ENCODE measurements around the gene MRPS2. TPM values are rescaled to one million over a fixed set of nuclear protein-coding genes. Genes with fewer than 3 reads are reported as not detected.

MRPS2 gene
- total RNA-seq, 4 donors from 2014 or later, result 26.0 to 101 (median 53.6) TPM

DNA sequence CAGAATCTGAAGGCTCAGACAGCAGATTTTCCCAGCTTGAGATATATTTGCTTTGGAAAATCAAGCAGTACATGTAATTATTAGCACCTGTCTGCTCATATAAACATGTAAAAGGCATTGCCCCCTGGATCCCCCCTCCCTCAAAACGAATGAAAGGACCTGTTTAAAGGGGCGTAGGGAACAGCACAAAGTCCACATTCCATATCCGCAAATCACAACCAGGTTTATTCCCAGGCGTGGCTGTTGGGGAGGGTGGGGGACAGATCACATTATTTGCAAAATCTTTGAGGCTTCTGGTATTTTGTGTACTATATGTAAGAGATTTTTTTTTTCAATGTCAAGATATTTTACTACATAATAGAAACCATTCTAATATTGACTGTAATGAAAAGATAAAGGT is 8.7 kb upstream of the MRPS2 start:
- in situ Hi-C loops (cut with MboI; ENCODE audit: low pct_ligation_motif_present in 1 of 4, low pct_unique_long_range_greater_than_20kb in 1 of 4, low sequenced_read_pairs in 3 of 4), result no loop called here
- H3K9me3 ChIP-seq, result no peaks in the 10 kb centered on the region
- 37 to 59% methylated on average over 2 to 4 of the region's 4 CpGs for WGBS, 2 donors (ENCODE audit: low coverage in 1 of 2)

GRCh38 chr9:135492886-135493669 is 7.4 kb upstream of the MRPS2 start:
- intact Hi-C loops (cut with DNase I; ENCODE audit: low total_unique reads), result no loop called here
- H3K36me3 ChIP-seq, result peaks cover 0 to 6% (median 0%) of the 10 kb centered on the region in 4 donors
- no peak for DNase-seq
- no peak overlapping the region for H3K27ac ChIP-seq
- no peaks in the 10 kb centered on the region for H3K27me3 ChIP-seq
- TF ChIP-seq EP300 (IDR thresholded peaks at IDR 0.05; ENCODE audit: low read depth), result no peak
- no peak for TF ChIP-seq POLR2A (IDR thresholded peaks at IDR 0.05)
- no peak for TF ChIP-seq POLR2AphosphoS5 (IDR thresholded peaks at IDR 0.05)
- TF ChIP-seq CTCF (IDR thresholded peaks at IDR 0.05), result no peak
- no peaks in the 10 kb centered on the region for H3K4me1 ChIP-seq
- H3K9me3 ChIP-seq, result no peaks in the 10 kb centered on the region
- in situ Hi-C loops (cut with MboI; ENCODE audit: low pct_ligation_motif_present in 1 of 4, low pct_unique_long_range_greater_than_20kb in 1 of 4, low sequenced_read_pairs in 3 of 4), result no loop called here
- WGBS, 2 donors (ENCODE audit: low coverage in 1 of 2), result 92 to 93% methylated on average over 5 to 27 of the region's 27 CpGs
- no peak overlapping the region for H3K4me3 ChIP-seq

More for the DNA sequence above, 8.7 kb upstream of the MRPS2 start:
- H3K27ac ChIP-seq, result no peak overlapping the region
- no peak overlapping the region for H3K4me3 ChIP-seq
- H3K4me1 ChIP-seq, result no peaks in the 10 kb centered on the region
- intact Hi-C loops (cut with DNase I; ENCODE audit: low total_unique reads), result no loop called here
- no peaks in the 10 kb centered on the region for H3K27me3 ChIP-seq
- no peak for DNase-seq
- TF ChIP-seq CTCF (IDR thresholded peaks at IDR 0.05) (no peak), POLR2AphosphoS5 (IDR thresholded peaks at IDR 0.05) (no peak), EP300 (IDR thresholded peaks at IDR 0.05; ENCODE audit: low read depth) (no peak), POLR2A (IDR thresholded peaks at IDR 0.05) (no peak)
- H3K36me3 ChIP-seq, result peaks cover 0 to 12% (median 0%) of the 10 kb centered on the region in 4 donors

DNA sequence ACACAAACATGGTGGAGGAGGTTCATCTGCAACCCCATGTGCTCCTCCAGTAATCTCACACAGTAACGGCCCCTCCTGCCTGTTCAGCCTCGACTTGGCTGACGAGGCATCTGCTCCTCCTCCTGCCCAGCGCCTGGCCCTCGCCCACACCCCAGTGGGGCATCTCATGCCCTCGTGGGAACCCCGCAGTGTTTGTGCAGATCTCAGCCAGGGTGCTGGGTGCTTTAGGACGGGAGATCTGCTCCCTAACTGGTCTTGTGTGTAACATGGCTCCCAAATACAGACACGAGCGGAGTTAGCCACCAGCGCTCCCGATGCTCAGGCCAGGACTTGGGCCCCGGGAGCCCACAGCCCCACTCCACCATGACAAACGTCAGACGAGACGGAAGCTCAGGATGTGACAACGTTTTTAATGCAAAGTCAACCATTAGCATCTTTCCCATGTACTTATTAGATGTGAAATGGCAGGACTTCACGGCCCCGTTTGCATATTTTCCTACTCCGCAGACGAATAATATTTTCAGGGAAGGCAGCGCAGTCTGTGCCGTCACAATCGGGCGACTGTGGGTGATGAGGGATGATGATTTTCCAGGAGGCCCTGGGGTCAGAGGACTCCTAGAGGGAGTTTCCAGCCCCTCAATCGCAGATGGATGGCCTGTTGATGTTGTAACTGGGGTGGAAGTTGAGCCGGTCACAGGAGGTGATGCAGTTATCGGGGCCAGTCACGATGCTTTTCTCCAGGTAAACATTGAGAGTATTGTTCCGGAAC is 5.5 kb upstream of the MRPS2 start:
- no peak overlapping the region for H3K27ac ChIP-seq
- TF ChIP-seq CTCF (IDR thresholded peaks at IDR 0.05) (no peak), EP300 (IDR thresholded peaks at IDR 0.05; ENCODE audit: low read depth) (no peak), POLR2AphosphoS5 (IDR thresholded peaks at IDR 0.05) (no peak), POLR2A (IDR thresholded peaks at IDR 0.05) (no peak)
- no peak for DNase-seq
- in situ Hi-C loops (cut with MboI; ENCODE audit: low pct_ligation_motif_present in 1 of 4, low pct_unique_long_range_greater_than_20kb in 1 of 4, low sequenced_read_pairs in 3 of 4) (no loop called here), intact Hi-C loops (cut with DNase I; ENCODE audit: low total_unique reads) (no loop called here)
- no peak overlapping the region for H3K4me3 ChIP-seq
- no peaks in the 10 kb centered on the region for H3K9me3 ChIP-seq
- H3K4me1 ChIP-seq, result peaks cover 3 to 7% (median 5%) of the 10 kb centered on the region in 4 donors
- no peaks in the 10 kb centered on the region for H3K27me3 ChIP-seq
- H3K36me3 ChIP-seq, result no peaks in the 10 kb centered on the region
- 77 to 84% methylated on average over 12 to 30 of the region's 30 CpGs for WGBS, 2 donors (ENCODE audit: low coverage in 1 of 2)

- no peak for TF ChIP-seq EP300 (IDR thresholded peaks at IDR 0.05; ENCODE audit: low read depth)
- TF ChIP-seq POLR2AphosphoS5 (IDR thresholded peaks at IDR 0.05), result no peak
- no peak for TF ChIP-seq POLR2A (IDR thresholded peaks at IDR 0.05)
- no peak for TF ChIP-seq CTCF (IDR thresholded peaks at IDR 0.05)
- intact Hi-C loops (cut with DNase I; ENCODE audit: low total_unique reads), result no loop called here
- H3K4me3 ChIP-seq, result no peak overlapping the region
- WGBS, 2 donors (ENCODE audit: low coverage in 1 of 2), result 77 to 79% methylated on average over 2 to 15 of the region's 15 CpGs
- no peaks in the 10 kb centered on the region for H3K27me3 ChIP-seq
- in situ Hi-C loops (cut with MboI; ENCODE audit: low pct_ligation_motif_present in 1 of 4, low pct_unique_long_range_greater_than_20kb in 1 of 4, low sequenced_read_pairs in 3 of 4), result no loop called here
- no peak for DNase-seq
- H3K36me3 ChIP-seq, result peaks cover 0 to 2% (median 0%) of the 10 kb centered on the region in 4 donors
- peaks cover 15 to 25% (median 18%) of the 10 kb centered on the region in 4 donors for H3K4me1 ChIP-seq
- no peaks in the 10 kb centered on the region for H3K9me3 ChIP-seq
- no peak overlapping the region for H3K27ac ChIP-seq
Measured at GRCh38 chr9:135498381-135499126, 1.9 kb upstream of the MRPS2 start.
